NCI-H345 treated with DMSO at 0.1 percent for 48 hours (cell line): ENCODE results near the gene RPL38.
A peak's percentile ranks its signal among the peaks of the same experiment; 100 is the strongest.

Experiments
- DNase-seq: peaks from one replicate; lab custom pipeline; 2025; ENCODE audit not compliant: unreplicated experiment; lab: John Stamatoyannopoulos, UW

The RPL38 gene

GRCh38 chr17:74203439-74204240 lies at the start of gene RPL38:
RPL38 (plus strand) TSS chr17:74203678; CDS start chr17:74203956, 278 bp downstream.
- peak; percentile 95 for DNase-seq

DNA sequence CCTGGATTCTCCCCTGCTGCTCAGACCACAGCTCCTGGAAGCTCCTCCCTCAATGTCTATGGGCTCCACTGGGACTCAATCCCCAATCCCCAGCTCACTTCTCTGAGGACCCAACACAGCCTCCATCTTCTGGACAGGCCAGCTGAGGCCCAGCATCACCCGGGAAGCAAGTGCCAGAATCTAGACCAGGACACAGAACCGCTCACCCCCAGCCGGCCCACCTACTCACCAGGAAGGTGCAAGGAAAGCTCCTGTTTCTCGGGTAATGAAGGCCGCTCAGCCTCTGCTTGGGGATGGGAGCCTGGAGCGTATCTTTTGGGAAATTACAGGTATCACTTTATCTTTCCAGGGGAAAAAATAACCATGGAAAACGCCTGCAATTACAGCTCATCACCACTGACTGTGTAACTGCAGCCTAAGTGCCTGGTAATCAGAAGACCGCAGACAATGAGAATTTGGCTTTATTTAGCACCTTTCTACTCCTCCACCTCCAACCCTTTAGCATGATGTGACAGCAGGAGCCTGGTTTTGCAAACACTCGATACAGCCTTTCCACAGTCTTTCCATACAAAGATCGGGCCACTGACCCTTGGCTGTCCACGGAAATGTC lies 49.6 kb upstream of the RPL38 start:
- no peak for DNase-seq

GRCh38 chr17:74156878-74157277 lies 46.6 kb upstream of the RPL38 start:
- no peak for DNase-seq

DNA sequence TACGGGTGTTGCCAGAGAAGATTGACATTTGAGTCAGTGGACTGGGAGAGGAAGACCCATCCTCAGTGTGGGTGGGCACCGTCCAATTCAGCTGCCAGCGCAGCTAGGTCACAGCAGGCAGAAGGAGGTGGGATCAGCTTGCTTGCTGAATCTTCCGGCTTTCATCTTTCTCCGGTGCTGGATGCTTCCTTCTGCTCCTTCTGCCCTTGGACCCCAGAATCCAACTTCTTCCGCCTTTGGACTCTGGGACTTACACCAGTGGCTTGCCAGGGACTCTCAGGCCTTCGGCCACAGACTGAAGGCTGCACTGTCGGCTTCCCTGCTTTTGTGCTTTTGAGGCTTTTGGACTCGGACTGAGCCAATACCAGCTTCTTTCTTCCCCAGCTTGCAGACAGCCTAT lies 46.1 kb upstream of the RPL38 start:
- no peak for DNase-seq

GRCh38 chr17:74158761-74159160 lies 44.7 kb upstream of the RPL38 start:
- no peak for DNase-seq

- no peak for DNase-seq
Observed at GRCh38 chr17:74159226-74159840, 44.1 kb upstream of the RPL38 start.

DNA sequence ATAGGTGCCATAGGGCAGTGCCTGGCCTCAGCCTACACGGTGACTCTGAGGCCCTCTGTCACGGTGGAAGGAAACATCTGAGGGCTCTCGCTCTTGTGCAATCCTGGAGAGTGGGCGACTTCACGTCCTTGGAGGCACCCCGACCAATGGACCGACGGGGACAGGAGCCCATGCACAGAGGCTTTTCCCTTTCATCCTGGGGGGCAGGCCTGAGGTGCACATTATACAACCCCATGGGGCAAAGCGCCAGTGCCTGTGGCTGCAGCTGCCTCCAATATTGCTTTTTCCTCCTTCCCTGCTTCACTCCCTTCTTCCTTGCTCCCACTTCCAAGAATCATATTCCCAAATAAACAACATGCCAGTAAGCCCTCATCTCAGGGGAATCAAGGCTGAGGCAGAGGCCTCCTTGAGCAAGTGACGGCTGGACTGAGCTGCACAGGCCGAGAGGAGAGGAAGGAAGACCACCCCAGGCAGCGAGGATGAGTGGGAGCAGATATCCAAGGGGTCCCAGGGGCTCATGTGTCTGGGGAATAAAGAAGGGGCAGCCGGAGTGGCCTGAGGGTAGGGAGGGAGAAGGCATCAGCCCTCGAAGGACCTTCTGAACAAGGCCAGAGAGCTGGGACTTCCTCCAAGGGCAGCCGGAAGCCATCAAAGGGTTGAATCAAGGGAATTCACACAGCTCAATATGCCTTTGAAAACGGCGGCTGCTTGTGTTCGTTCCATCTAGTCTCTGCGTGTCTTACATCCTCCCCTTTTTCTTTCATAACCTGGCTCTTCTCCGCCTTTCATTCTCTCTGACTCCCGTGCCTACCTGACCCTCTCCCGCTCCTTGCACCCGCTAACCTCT lies 42.6 kb upstream of the RPL38 start:
- DNase-seq: no peak

DNA sequence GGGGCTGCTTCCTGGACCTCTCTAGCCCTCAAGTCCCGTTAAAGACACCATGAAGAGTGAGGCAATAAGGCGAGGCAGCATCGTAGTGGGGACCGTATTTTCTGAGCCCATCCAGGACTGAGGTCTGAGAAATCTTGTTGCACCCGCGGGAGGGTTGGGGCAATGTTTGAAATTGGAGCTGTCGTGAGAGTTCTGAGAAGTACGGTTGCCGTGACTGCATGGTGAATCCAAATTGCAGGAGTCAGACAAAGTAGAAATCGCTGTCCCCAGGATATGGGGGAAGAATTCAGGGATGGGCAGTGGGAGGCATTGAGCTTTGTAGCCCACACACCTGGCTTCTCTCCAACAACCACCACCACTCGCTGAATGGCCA lies 42.0 kb upstream of the RPL38 start:
- no peak for DNase-seq

DNA sequence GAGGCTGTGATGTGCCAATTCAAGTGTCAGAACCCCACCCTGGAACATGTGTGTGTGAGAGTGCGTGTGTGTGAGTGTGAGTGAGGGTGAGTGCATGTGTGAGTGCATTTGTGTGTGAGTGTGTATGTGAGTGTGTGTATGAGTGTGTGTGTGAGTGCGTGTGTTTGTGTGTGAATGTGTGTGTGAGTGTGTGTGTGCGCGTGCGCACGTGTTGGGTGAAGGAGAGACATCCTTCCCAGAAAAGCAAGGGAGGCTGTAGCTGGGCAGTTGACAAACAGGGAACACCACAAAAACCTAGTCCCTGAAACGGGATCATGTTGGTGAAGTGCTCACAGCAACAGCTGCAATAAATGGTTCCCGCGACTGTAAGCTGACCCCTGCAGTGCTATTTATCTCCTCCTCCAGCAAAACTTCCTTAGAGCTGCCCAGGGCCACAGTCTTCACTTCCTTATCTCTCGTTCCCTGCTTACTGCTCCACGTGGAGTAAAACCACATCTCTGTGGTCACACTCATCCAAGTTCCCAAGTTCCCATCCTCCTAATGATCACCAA lies 40.1 kb upstream of the RPL38 start:
- DNase-seq: no peak

DNA sequence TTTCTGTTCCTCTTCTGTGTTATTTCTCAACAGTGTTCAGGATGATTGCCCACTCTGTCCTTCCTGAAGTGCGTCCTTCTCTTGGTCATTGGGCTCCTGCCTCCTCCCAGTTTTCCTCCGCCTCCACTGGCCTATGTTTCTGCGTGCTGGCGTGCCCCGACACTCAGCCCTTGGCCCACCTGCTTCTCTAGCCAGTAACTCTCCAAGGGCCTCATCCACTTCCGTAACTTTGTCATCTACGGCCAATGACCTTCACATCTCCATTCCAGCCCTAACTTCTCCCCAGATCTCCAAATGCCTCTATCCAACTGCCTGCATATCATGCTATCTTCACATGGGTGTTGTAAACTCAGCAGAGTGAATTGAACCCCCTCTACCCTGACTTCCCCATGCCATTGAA lies 39.6 kb upstream of the RPL38 start:
- no peak for DNase-seq

DNA sequence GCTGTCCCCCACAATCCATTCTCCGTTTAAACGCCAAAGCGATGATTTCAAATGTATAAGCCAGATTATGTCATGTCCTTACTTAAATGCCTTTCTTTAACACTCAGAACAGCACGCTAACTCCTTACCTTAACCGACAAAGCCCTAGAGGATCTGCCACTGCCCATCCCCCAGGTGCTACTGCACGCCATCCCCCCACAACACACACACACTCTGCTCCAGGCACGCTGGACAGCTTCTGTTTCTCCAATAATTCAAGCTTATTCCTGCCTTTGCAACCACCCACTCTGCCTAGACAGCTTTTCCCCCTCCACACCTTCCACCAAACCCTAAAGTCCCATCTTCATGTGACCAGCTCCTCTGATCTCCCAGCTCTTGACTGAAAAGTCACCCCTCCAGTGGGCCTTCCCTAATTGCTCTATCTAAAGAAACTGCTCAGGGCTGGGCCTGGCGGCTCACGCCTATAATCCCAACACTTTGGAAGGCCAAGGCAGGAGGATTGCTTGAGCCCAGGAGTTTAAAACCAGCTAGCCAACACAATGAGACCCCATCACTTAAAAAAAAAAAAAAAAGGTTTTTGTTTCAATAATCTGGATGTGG lies 38.9 kb upstream of the RPL38 start:
- no peak for DNase-seq

DNA sequence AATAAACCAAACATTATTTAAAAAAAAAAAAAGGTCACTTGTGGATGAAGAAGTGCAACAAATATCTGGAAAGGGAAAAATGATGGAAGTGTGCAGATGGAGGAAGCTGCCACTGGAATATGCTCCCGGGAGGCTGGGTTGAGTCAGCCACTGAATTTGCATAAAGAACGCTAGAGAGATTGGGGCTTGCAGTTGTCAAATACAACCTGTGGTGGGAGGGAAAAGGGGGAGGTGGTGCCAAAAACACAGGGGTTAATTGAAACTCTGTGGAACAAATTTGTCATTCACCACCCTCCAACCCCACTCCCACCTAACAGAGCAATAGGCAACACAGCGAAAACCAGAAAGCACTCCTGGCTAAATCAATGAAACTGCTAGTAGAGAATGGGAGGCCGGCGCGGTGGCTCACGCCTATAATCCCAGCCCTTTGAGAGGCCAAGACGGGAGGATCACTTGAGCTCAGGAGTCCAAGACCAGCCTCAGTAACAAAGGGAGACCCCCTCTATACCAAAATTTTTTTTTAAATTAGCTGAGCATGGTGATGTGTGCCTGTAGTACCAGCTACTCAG lies 37.6 kb upstream of the RPL38 start:
- no peak for DNase-seq

- no peak for DNase-seq
Observed at GRCh38 chr17:74170924-74171323, 32.6 kb upstream of the RPL38 start.

- DNase-seq: no peak
Observed at GRCh38 chr17:74172700-74173099, 30.8 kb upstream of the RPL38 start.

DNA sequence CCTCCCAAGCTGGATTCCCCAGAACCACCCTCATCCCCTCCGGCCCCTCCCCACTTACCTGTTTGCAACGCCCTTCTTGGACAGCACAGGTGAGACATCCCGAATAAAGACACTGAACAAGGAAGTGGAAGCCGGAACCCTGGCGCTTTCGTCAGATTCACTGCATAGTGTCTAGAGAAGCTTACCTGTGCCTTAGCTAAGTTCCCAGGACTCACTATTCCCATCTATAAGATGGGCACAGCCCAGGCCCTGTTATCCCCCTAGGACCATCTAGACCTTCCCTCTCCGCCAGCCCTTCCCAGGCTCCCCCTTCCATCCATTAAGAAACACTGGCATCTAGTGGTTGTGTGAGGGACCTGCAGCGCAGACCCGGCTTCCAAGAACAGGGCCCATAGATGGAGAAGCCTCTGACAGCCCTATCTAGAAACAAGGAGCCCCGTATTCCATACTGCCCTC lies 26.9 kb upstream of the RPL38 start:
- DNase-seq: peak; percentile 64

- no peak for DNase-seq
Observed at GRCh38 chr17:74177018-74177450, 26.4 kb upstream of the RPL38 start.

DNA sequence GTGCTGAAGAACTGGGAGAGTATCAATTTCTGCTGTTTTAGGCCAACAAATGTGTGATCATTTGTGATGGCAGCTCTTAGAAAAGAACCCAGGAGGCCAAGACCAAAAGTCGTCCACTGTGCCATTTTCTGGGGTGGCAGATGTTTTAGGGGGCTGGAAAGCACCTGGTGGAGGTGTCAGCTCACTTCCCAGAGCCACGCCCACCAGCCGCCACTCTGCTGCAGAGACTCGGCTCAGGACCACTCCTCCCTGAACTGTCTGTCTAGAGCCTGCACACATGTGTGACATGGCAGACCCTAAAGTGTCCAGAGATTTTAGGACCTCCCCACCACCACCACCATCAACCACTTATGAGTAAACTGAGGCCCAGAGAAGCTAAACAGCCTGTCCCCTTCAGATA lies 23.9 kb upstream of the RPL38 start:
- no peak for DNase-seq

GRCh38 chr17:74180336-74180735 lies 23.1 kb upstream of the RPL38 start:
- no peak for DNase-seq

DNA sequence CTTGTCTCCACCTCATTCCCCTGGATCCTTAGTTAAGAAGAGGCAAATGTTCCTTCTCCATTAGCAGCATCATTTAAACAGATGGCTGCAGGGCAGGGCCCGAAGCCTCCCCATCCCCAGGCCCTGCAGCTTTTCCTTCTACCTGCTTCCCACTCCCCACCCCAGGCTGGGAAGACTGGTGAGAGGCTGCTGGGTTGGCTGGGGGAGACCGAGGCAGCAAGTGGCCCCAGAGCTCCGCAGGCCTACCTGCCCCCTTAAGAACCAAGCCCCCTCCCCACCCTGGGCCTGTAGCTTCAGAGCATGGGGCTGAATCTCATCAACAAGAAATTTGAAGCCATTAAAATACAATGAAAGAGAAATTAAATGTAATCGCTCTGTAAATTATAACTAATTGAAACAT lies 22.1 kb upstream of the RPL38 start:
- DNase-seq: no peak

GRCh38 chr17:74182041-74182723 lies 21.3 kb upstream of the RPL38 start:
- DNase-seq: no peak
